Esophagus muscularis mucosa (tissue), 3 donors: Measurements from ENCODE around the gene CDRT4.

Experiments
- POLR2AphosphoS5 ChIP-seq, 2 donors: sonication (generic); formaldehyde crosslinking; IDR thresholded peaks; one replicate each; pipeline ENCODE4 v1.6.1; 2017; ENCODE audit warnings: antibody characterized with exemption in 2 of 2
- TF ChIP-seq, protein P1 (sequence below), 3 experiments: fragments of 200-600 bp in 2 of 3; fragments of 450-650 bp in 1 of 3; sonication (generic) in 2 of 3; IDR thresholded peaks; one replicate each; pipeline ENCODE4 v1.5.1; 2017 to 2019; ENCODE audit warnings: antibody characterized with exemption in 3 of 3, mild to moderate bottlenecking in 2 of 3, moderate library complexity in 1 of 3

DNA sequence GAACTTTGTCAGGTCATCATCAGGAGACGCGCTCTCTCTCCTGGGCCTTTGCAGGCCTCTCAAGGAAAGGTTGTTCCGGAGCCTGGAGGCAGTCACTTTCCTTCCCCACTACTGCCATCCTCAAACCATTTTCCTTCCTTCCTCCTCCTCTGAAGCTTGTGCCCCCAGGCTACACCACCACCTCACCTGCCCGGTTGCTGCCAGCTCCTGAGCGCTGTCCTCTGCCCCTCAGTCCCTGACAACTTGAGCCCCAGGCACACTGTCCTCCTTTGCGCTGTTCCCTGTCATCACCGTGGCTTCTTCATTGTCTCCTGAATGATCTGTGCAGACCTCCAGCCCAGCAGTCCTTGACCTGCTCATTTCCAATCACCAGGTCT is 18.9 kb downstream of the CDRT4 start:
- no peak for TF ChIP-seq POLR2AphosphoS5 (IDR thresholded peaks at IDR 0.05)
- TF ChIP-seq, protein P1, sequence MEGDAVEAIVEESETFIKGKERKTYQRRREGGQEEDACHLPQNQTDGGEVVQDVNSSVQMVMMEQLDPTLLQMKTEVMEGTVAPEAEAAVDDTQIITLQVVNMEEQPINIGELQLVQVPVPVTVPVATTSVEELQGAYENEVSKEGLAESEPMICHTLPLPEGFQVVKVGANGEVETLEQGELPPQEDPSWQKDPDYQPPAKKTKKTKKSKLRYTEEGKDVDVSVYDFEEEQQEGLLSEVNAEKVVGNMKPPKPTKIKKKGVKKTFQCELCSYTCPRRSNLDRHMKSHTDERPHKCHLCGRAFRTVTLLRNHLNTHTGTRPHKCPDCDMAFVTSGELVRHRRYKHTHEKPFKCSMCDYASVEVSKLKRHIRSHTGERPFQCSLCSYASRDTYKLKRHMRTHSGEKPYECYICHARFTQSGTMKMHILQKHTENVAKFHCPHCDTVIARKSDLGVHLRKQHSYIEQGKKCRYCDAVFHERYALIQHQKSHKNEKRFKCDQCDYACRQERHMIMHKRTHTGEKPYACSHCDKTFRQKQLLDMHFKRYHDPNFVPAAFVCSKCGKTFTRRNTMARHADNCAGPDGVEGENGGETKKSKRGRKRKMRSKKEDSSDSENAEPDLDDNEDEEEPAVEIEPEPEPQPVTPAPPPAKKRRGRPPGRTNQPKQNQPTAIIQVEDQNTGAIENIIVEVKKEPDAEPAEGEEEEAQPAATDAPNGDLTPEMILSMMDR (IDR thresholded peaks at IDR 0.05) = no peak
